HG03175 (cell line): ENCODE data around the gene LYPLA2.
"Not testable (repeated sequence)": the region's sequence is repeated elsewhere in the genome, so short reads cannot be mapped to it uniquely, and the experiment has no call there.

Source experiments
- ATAC-seq: cut with Tn5 transposase; IDR thresholded peaks from one replicate; pipeline ENCODE4 v1.9.1; 2021; ENCODE audit warnings: mild to moderate bottlenecking, moderate library complexity; ENCODE audit not compliant: unreplicated experiment

The LYPLA2 gene

GRCh38 chr1:23777979-23778814 lies 12.7 kb upstream of the LYPLA2 start, which contains the start of gene PITHD1:
Gene PITHD1 (plus strand): TSS chr1:23778418. CDS start chr1:23778516, 98 bp downstream.
- peak; percentile 80 for ATAC-seq

GRCh38 chr1:23779826-23780371 lies 11.0 kb upstream of the LYPLA2 start:
- no peak for ATAC-seq

GRCh38 chr1:23783141-23783540 lies 7.8 kb upstream of the LYPLA2 start:
- ATAC-seq = not testable (repeated sequence)

GRCh38 chr1:23784846-23785245 lies 6.1 kb upstream of the LYPLA2 start:
- no peak for ATAC-seq

- ATAC-seq = no peak
Measured at GRCh38 chr1:23787701-23788100, 3.2 kb upstream of the LYPLA2 start.

GRCh38 chr1:23788695-23789094 lies 2.2 kb upstream of the LYPLA2 start:
- ATAC-seq = no peak

- peak; percentile 10 for ATAC-seq
Measured at GRCh38 chr1:23791516-23792047, 637 bp downstream of the LYPLA2 start.

GRCh38 chr1:23792151-23792945 lies 1.4 kb downstream of the LYPLA2 start:
- no peak for ATAC-seq

GRCh38 chr1:23793018-23793781 lies 2.3 kb downstream of the LYPLA2 start:
- no peak for ATAC-seq

GRCh38 chr1:23793861-23794731 lies 3.2 kb downstream of the LYPLA2 start:
- ATAC-seq = no peak

GRCh38 chr1:23794732-23795182 lies 3.8 kb downstream of the LYPLA2 start:
- not testable (repeated sequence) for ATAC-seq

GRCh38 chr1:23795676-23796465 lies 4.9 kb downstream of the LYPLA2 start:
- no peak for ATAC-seq

- no peak for ATAC-seq
Measured at GRCh38 chr1:23796466-23797271, 5.7 kb downstream of the LYPLA2 start.

- ATAC-seq = no peak
Measured at GRCh38 chr1:23797478-23798448, 6.8 kb downstream of the LYPLA2 start.

- ATAC-seq = no peak
Measured at GRCh38 chr1:23798662-23799142, 7.8 kb downstream of the LYPLA2 start.

- no peak for ATAC-seq
Measured at GRCh38 chr1:23799255-23799569, 8.3 kb downstream of the LYPLA2 start.
